Right forelimb (tissue), 1 donor: Measurements from ENCODE around the gene CASR.

Experiments used
- DNase-seq: peaks from one replicate; pipeline ENCODE4 v3.0.0-alpha.2; 2018

Gene CASR

GRCh38 chr3:122217901-122218300 is 34.4 kb downstream of the CASR start:
- DNase-seq: no peak

GRCh38 chr3:122219242-122219872 is 35.9 kb downstream of the CASR start:
- no peak for DNase-seq

- no peak for DNase-seq
Measured at GRCh38 chr3:122227036-122227781, 43.7 kb downstream of the CASR start.

GRCh38 chr3:122230174-122230573 is 46.7 kb downstream of the CASR start:
- DNase-seq: no peak

GRCh38 chr3:122231465-122232157 is 48.1 kb downstream of the CASR start:
- DNase-seq: no peak

- no peak for DNase-seq
Measured at GRCh38 chr3:122232485-122232884, 49.0 kb downstream of the CASR start.

- DNase-seq: no peak
Measured at GRCh38 chr3:122233101-122233952, 49.9 kb downstream of the CASR start.

- no peak for DNase-seq
Measured at GRCh38 chr3:122234117-122234516, 50.6 kb downstream of the CASR start.

GRCh38 chr3:122235147-122235546 is 51.7 kb downstream of the CASR start:
- DNase-seq: no peak

GRCh38 chr3:122239112-122239511 is 55.6 kb downstream of the CASR start:
- no peak for DNase-seq

GRCh38 chr3:122245513-122246174 is 62.2 kb downstream of the CASR start:
- no peak for DNase-seq

- DNase-seq: no peak
Measured at GRCh38 chr3:122246199-122246598, 62.7 kb downstream of the CASR start.

GRCh38 chr3:122247087-122247824 is 63.8 kb downstream of the CASR start:
- no peak for DNase-seq

- no peak for DNase-seq
Measured at GRCh38 chr3:122247825-122248185, 64.3 kb downstream of the CASR start.

- DNase-seq: no peak
Measured at GRCh38 chr3:122251428-122251827, 68.0 kb downstream of the CASR start.

- no peak for DNase-seq
Measured at GRCh38 chr3:122253581-122253980, 70.1 kb downstream of the CASR start.

GRCh38 chr3:122255757-122256439 is 72.4 kb downstream of the CASR start:
- DNase-seq: no peak

GRCh38 chr3:122257644-122258364 is 74.3 kb downstream of the CASR start:
- DNase-seq: no peak

- DNase-seq: peak; percentile 65
Measured at GRCh38 chr3:122258757-122259371, 75.4 kb downstream of the CASR start.

- no peak for DNase-seq
Measured at GRCh38 chr3:122260206-122260605, 76.7 kb downstream of the CASR start.
